ENCODE data around the gene TMPRSS3.

DNA sequence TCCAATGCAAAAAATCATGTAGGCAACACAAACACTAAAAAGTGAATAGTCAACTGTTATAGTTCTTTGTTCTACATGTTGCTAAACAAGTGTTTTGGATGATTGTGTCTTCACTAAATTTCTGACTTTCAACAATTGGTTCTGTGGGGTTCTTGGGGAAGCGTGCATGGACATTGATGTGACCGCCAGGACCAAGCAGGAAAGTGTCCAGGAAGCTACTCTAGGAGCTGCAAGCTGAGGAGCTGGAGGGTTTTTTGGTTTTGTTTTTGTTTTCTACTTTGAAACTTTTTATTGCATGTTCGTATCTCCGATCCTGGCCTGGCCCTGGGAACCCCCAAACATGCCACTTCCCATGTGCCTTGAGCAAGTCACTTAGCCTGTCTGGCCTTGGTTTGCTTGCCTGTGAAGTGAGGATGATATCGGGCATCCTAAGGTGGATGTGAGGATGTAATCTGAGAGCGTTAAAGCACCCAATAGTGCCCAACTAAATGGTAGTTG is 8.0 kb downstream of the TMPRSS3 start:
- TF ChIP-seq YY1 (IDR thresholded peaks at IDR 0.05; ENCODE audit: insufficient read depth, insufficient read length) (no peak), SUZ12 (IDR thresholded peaks at IDR 0.05; ENCODE audit: extremely low read depth, insufficient read depth, insufficient read length) (no peak)

Data from NT2/D1 (cell line).